Measurements from ENCODE around the gene SHROOM3. TPM values are rescaled to one million over a fixed set of nuclear protein-coding genes. Genes with fewer than 3 reads are reported as not detected.

The SHROOM3 gene
- total RNA-seq, 2 donors from 2014 or later = 142 to 160 TPM

DNA sequence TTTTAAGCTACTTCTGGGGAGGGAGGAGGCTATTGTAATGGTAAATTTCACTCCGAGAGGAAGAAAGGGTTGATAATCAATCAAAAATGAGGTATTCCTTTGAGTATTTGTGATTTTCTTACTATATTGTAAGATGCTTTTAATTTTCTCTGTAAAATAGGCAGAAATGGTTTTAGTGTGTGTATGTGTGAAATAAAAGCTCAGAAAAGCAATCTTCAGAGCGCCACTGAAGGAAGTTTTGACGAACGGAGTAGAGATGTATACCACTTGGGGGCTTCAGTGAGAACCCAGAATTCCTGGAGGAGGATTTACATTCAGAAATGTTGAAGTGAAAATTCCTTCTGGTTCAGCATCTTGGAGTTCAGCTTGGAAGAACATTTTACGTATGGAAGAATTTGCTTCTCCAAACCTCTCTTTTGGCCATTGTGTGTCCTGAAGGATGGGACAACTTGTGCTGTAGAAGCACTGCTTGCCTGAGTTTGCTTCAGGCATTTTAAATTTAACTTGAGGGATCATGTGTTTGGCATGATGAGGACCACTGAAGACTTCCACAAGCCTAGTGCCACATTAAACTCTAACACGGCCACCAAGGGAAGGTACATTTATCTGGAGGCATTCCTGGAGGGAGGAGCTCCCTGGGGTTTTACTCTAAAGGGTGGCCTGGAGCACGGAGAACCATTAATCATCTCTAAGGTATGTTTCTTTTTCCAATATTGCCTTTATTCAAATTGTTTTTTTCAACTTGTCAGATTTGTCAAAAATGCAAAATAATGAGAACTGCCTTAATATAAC is 695 bp downstream of the SHROOM3 start:
- H3K4me3 ChIP-seq = no peak overlapping the region
- H3K4me1 ChIP-seq = no peaks in the 10 kb centered on the region
- intact Hi-C loops (cut with DNase I) = no loop called here
- no peaks in the 10 kb centered on the region for H3K36me3 ChIP-seq
- DNase-seq = no peak
- TF ChIP-seq, protein P1, sequence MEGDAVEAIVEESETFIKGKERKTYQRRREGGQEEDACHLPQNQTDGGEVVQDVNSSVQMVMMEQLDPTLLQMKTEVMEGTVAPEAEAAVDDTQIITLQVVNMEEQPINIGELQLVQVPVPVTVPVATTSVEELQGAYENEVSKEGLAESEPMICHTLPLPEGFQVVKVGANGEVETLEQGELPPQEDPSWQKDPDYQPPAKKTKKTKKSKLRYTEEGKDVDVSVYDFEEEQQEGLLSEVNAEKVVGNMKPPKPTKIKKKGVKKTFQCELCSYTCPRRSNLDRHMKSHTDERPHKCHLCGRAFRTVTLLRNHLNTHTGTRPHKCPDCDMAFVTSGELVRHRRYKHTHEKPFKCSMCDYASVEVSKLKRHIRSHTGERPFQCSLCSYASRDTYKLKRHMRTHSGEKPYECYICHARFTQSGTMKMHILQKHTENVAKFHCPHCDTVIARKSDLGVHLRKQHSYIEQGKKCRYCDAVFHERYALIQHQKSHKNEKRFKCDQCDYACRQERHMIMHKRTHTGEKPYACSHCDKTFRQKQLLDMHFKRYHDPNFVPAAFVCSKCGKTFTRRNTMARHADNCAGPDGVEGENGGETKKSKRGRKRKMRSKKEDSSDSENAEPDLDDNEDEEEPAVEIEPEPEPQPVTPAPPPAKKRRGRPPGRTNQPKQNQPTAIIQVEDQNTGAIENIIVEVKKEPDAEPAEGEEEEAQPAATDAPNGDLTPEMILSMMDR (IDR thresholded peaks at IDR 0.05) = no peak
- H3K9me3 ChIP-seq = no peaks in the 10 kb centered on the region
- H3K9ac ChIP-seq (ENCODE audit: low read depth in 2 of 2, low read length in 2 of 2) = no peak overlapping the region
- H3K27ac ChIP-seq = no peak overlapping the region
- no peaks in the 10 kb centered on the region for H3K27me3 ChIP-seq

DNA sequence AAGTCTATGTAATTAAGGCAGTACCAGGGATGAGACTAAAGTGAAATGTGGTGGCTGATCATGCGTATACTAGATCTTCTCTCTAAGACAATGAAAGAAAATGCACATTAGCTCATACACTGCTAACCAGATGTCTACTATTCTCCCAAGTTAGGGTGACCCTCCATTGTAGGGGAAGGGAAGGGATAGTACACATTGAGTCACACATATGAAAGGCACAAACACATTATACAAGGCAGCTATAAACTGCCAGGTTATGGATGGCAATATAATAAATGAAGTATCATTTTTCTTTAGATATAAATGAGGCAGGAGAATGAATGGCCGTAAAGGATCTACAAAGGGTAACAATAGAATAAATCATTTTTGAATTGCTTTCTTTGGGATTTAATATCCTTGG is 4.5 kb downstream of the SHROOM3 start:
- Histone ChIP-seq H3K36me3 (no peaks in the 10 kb centered on the region), H3K9ac (ENCODE audit: low read depth in 2 of 2, low read length in 2 of 2) (no peak overlapping the region), H3K9me3 (no peaks in the 10 kb centered on the region), H3K4me1 (no peaks in the 10 kb centered on the region), H3K27me3 (no peaks in the 10 kb centered on the region), H3K27ac (no peak overlapping the region), H3K4me3 (no peak overlapping the region)
- no peak for DNase-seq
- TF ChIP-seq, protein P1 (IDR thresholded peaks at IDR 0.05) = no peak
- intact Hi-C loops (cut with DNase I) = no loop called here

DNA sequence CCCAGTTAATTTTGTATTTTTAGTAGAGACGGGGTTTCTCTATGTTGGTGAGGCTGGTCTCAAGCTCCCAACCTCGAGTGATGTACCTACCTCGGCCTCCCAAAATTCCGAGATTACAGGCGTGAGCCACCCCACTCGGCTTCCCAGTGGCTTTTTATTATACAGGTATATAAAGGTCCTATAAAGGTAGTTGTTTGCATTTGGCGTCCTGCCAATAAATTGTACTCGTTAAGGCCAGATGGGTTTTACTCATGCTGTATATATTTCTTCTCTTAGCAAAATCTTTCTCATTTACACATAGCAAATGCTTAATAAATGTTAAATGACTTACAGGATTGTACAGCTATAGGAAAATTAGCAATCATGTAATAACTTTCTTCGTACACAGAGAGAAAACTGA is 6.9 kb downstream of the SHROOM3 start:
- H3K36me3 ChIP-seq = no peaks in the 10 kb centered on the region
- no peaks in the 10 kb centered on the region for H3K4me1 ChIP-seq
- no peaks in the 10 kb centered on the region for H3K9me3 ChIP-seq
- no peak overlapping the region for H3K27ac ChIP-seq
- peak; percentile 57 for DNase-seq
- TF ChIP-seq, protein P1 (IDR thresholded peaks at IDR 0.05) = no peak
- H3K27me3 ChIP-seq = no peaks in the 10 kb centered on the region
- H3K4me3 ChIP-seq = no peak overlapping the region
- H3K9ac ChIP-seq (ENCODE audit: low read depth in 2 of 2, low read length in 2 of 2) = no peak overlapping the region
- intact Hi-C loops (cut with DNase I) = no loop called here

DNA sequence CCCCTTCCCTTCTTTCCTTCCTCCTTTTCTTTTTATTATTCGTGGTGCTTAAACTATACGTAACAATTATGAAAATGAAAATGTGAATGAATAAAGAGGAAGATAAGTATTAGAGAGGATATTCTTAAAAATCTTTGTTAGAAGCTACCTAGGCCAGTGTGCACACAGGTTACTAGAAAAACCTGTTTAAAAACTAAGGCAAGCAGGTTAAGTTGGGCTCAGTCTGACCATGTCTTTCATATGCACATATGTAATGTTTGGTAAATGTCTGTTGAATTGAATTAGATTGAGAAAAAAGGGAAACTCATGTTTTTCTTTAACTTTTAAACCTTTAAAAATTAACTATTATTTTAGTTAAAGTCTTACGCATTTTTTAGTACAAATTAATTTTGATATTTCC is 7.8 kb downstream of the SHROOM3 start:
- Histone ChIP-seq H3K27me3 (no peaks in the 10 kb centered on the region), H3K9me3 (no peaks in the 10 kb centered on the region), H3K4me1 (no peaks in the 10 kb centered on the region), H3K27ac (no peak overlapping the region), H3K4me3 (no peak overlapping the region), H3K36me3 (no peaks in the 10 kb centered on the region), H3K9ac (ENCODE audit: low read depth in 2 of 2, low read length in 2 of 2) (no peak overlapping the region)
- TF ChIP-seq, protein P1 (IDR thresholded peaks at IDR 0.05) = no peak
- intact Hi-C loops (cut with DNase I) = no loop called here
- DNase-seq = no peak

DNA sequence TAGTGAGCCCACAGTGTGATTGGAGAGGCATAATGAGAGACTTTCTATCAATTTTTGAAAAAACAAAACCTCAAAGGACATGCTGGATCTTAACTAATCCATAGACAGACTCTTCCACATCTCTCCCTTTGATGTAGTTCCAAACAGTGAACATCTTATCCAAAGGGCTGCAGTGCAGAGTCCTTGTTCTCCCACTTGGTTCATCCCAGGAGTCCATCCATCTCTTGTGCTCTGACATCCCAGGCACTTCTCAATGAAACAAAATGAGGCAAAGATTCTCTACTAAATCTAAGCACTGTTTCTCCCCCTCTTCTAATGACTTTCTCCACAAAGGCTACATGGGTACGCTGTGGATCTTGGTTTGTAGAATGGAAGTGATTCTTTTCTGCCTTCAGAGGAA is 8.3 kb downstream of the SHROOM3 start:
- H3K27ac ChIP-seq = no peak overlapping the region
- H3K4me3 ChIP-seq = no peak overlapping the region
- intact Hi-C loops (cut with DNase I) = no loop called here

More for the DNA sequence above, 8.3 kb downstream of the SHROOM3 start:
- no peaks in the 10 kb centered on the region for H3K36me3 ChIP-seq
- no peaks in the 10 kb centered on the region for H3K4me1 ChIP-seq
- no peaks in the 10 kb centered on the region for H3K27me3 ChIP-seq
- H3K9me3 ChIP-seq = no peaks in the 10 kb centered on the region
- H3K9ac ChIP-seq (ENCODE audit: low read depth in 2 of 2, low read length in 2 of 2) = no peak overlapping the region
- DNase-seq = no peak
- TF ChIP-seq, protein P1 (IDR thresholded peaks at IDR 0.05) = no peak

Measured in colonic mucosa (tissue), 4 donors.